H7 (cell line): ENCODE results near the gene TMEM88. TPM values are rescaled to one million over a fixed set of nuclear protein-coding genes. Genes with fewer than 3 reads are reported as not detected.
"Not testable (repeated sequence)": the region's sequence is repeated elsewhere in the genome, so short reads cannot be mapped to it uniquely, and the experiment has no call there.

Source experiments
- DNase-seq: peaks from one replicate; pipeline ENCODE4 v3.0.0; 2012
- H3K27me3 ChIP-seq: 2 replicates; pipeline ENCODE4 v1.6.0; 2011; ENCODE audit warnings: mild to moderate bottlenecking, low read length; ENCODE audit not compliant: control insufficient read depth, insufficient read depth
- H3K36me3 ChIP-seq: replicated peaks from 2 replicates; pipeline ENCODE4 v1.5.1; 2011; ENCODE audit warnings: low read length; ENCODE audit not compliant: control insufficient read depth, insufficient read depth
- H3K4me3 ChIP-seq: 2 replicates; pipeline ENCODE4 v1.5.1; 2011; ENCODE audit warnings: low read depth, mild to moderate bottlenecking, control low read depth, low read length, moderate library complexity; ENCODE audit not compliant: insufficient read depth
- total RNA-seq: library from RNA; depleted of rRNA; stranded (reverse); fragments of >200 nt; shearing (Covaris generic); gene quantifications from 2 replicates; pipeline ENCODE4 v1.2.3, GENCODE V29; 2014

The TMEM88 gene
- total RNA-seq, 1 experiment from 2014 or later, result 27.0 TPM

GRCh38 chr17:7854078-7854777, 638 bp upstream of the TMEM88 start:
- peak; percentile 76 for DNase-seq
- Histone ChIP-seq H3K36me3 (no peaks in the 10 kb centered on the region), H3K27me3 (peaks cover 56% of the 10 kb centered on the region), H3K4me3 (peak overlapping the region; percentile 82)

GRCh38 chr17:7855660-7856010, 769 bp downstream of the TMEM88 start:
- Histone ChIP-seq H3K36me3 (peaks cover 4% of the 10 kb centered on the region; the same call in 1 of the 2 replicates), H3K27me3 (peaks cover 54% of the 10 kb centered on the region), H3K4me3 (peak overlapping the region; percentile 82)
- DNase-seq, result peak; percentile 53

GRCh38 chr17:7856011-7856810, 1.3 kb downstream of the TMEM88 start:
- Histone ChIP-seq H3K36me3 (peaks cover 4% of the 10 kb centered on the region; the same call in 1 of the 2 replicates), H3K27me3 (peaks cover 49% of the 10 kb centered on the region), H3K4me3 (peak overlapping the region; percentile 82)
- DNase-seq, result peak; percentile 58

DNA sequence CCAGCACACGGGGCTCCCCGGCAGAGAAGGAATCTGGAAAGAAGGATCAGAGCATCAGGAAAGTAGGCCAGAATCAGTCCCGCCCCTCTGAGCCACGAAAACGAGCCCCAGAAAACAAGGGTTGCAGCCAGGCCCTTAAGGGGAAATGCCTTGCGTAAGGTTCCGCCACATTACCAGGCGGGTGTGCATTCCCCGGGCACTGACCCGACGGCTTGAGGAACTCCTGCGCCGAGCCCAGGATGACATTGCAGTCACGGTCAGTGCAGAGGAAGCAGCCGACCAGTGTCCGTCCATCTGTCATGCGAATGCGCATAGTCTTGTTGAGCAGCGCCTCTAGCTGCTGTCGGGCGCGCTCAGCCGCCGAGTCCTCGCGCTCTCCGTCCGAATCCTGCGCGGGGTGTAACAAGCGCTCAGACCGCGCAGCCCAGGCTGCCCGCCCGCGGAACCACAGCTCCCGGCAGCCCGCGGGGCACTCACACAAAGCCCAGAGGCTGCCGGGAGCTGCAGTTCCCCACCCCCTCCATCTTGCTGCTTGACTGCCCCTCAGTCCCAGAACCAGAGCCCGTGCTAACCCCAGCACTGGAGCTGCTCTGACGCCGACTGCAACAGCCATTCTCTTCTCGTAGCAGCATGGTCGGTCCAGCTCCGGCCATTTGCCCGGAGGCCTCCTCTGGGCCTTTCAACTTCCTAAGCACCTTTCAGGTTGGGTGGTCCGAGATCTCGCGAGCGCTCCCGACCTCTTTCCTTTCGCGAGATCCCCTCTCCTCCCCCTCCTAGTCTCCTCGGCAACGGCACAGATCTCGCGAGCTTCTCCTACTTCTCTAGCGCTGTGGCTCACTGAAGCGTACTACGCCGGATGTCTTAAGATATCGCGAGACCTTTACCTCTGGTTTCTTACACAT, 2.2 kb downstream of the TMEM88 start, which contains the start of gene NAA38:
NAA38 (minus strand) TSS at position 749 of the 902 bp plus-strand sequence; CDS start at position 653, 96 bp downstream.
- H3K4me3 ChIP-seq, result peak within 1 kb of the TSS; percentile 82
- peaks cover 4% of the 10 kb centered on the region; the same call in 1 of the 2 replicates for H3K36me3 ChIP-seq
- DNase-seq, result peak; percentile 94
- peaks cover 45% of the 10 kb centered on the region for H3K27me3 ChIP-seq

DNA sequence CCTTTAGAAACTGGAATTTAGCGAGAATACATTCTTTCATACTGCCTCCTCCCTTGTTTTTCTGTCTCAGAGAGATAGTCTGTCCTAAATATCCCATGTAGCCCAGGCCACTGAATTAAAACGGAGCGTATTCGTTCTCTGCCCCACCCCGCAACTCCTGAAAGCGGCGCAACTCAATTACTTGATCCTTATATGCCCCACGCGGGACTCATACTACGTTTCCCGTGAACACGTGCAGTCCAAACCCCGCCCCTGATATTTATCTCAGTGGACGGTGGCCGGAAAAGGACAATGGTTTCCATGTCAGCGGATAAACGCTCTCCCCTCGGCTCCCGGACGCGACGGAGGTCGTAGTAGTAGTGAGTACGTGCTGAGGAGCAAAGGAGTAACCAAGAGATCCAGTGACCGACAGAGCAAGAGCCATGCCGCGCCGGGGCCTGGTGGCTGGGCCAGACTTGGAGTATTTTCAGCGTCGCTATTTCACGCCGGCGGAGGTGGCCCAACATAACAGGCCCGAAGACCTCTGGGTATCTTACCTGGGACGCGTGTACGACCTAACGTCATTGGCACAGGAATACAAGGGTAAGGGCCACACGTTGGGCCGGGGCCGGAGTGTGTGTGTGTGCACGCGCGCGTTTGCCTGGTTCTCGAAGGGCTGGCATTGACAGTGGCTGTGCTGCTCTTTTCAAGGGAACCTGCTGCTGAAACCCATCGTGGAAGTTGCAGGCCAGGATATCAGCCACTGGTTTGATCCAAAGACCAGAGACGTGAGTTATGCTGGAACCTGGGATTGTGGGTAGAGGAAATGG, 3.1 kb downstream of the TMEM88 start, which contains the start of gene CYB5D1:
CYB5D1 (plus strand) TSS at position 291 of the 809 bp plus-strand sequence; CDS start at position 423, 132 bp downstream.
- peaks cover 37% of the 10 kb centered on the region for H3K27me3 ChIP-seq
- peaks cover 4% of the 10 kb centered on the region; the same call in 1 of the 2 replicates for H3K36me3 ChIP-seq
- DNase-seq, result peak; percentile 76
- H3K4me3 ChIP-seq, result peak within 1 kb of the TSS; percentile 82

GRCh38 chr17:7858522-7858810, 3.6 kb downstream of the TMEM88 start:
- peak overlapping the region; percentile 82 for H3K4me3 ChIP-seq
- peak; percentile 80 for DNase-seq
- peaks cover 31% of the 10 kb centered on the region for H3K27me3 ChIP-seq
- H3K36me3 ChIP-seq, result peaks cover 4% of the 10 kb centered on the region; the same call in 1 of the 2 replicates

GRCh38 chr17:7859028-7859427, 4.2 kb downstream of the TMEM88 start:
- Histone ChIP-seq H3K4me3 (peak overlapping the region; percentile 82), H3K27me3 (peaks cover 26% of the 10 kb centered on the region), H3K36me3 (peaks cover 4% of the 10 kb centered on the region)
- DNase-seq, result no peak

GRCh38 chr17:7862692-7863437, 8.0 kb downstream of the TMEM88 start:
- DNase-seq, result peak; percentile 82
- Histone ChIP-seq H3K36me3 (peaks cover 4% of the 10 kb centered on the region), H3K27me3 (no peaks in the 10 kb centered on the region), H3K4me3 (no peak overlapping the region)

- H3K36me3 ChIP-seq, DNase-seq, H3K4me3 ChIP-seq, H3K27me3 ChIP-seq: not testable (repeated sequence)
Measured at GRCh38 chr17:7864384-7864783, 9.5 kb downstream of the TMEM88 start.

DNA sequence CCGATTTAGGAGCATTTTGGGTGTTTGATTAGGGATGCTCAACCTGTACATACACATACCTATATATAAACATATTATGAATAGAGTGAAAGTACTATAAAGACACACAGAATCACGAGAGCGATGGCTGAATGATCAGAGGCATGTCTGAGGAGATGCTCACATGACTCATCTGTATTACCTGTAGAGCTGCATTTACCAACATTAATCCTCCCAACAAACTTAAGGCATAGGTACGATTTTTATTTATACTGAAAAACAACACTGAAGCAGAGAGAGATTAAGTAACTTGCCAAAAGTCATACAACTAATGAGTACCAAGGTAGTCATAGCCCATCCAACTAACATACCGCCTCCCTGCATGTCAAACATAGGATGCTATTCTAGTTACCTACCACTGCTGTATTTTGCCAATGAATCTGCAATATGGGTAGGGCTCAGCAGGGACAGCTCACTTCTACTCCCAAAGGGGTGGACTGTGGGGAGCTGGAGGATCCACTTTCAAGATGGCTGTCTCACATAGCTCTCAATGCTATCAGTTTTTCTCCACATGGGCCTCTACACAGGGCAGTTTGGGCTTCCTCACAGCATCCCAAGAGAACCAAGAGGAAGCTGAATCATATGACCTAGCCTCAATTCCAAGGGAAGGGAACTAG, 10.3 kb downstream of the TMEM88 start:
- H3K36me3 ChIP-seq, result peaks cover under 1% of the 10 kb centered on the region; the same call in 1 of the 2 replicates
- DNase-seq, result no peak
- H3K4me3 ChIP-seq, result no peak overlapping the region
- H3K27me3 ChIP-seq, result no peaks in the 10 kb centered on the region

GRCh38 chr17:7867881-7868329, 13.0 kb downstream of the TMEM88 start:
- DNase-seq, result no peak
- Histone ChIP-seq H3K27me3 (no peaks in the 10 kb centered on the region), H3K36me3 (no peaks in the 10 kb centered on the region; the same call in 1 of the 2 replicates), H3K4me3 (no peak overlapping the region)

DNA sequence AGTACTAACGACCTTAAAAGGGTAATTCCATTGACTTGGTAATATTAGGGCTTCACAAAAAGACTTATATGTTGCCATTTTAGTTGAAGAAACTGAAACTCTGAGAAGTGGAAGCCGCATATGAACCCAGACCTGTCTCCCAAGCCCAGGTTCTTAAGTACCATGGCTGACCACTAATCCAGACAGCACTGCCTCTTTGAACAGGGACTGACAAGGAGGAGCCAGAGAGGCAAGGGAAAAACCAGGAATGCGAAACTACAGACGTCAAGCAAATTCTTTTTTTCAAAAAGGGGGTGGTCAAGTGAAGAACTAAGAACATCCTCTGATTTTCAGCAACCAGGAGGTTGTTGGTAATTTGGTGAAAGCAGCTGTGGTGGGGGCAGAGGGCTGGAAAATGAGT, 18.2 kb downstream of the TMEM88 start:
- Histone ChIP-seq H3K4me3 (no peak overlapping the region), H3K36me3 (no peaks in the 10 kb centered on the region), H3K27me3 (no peaks in the 10 kb centered on the region)
- no peak for DNase-seq
